GM20000 (cell line): Measurements from ENCODE around the gene POU2F1.

Source experiments
- DNase-seq: peaks from one replicate; pipeline ENCODE4 v3.0.0; 2012; ENCODE audit warnings: low spot score
- TF ChIP-seq, protein P1 (sequence below): IDR thresholded peaks from 2 replicates; pipeline ENCODE4 v1.5.1; 2012; ENCODE audit warnings: mild to moderate bottlenecking, control low read depth; ENCODE audit errors: extremely low read depth, missing control alignments

POU2F1 gene

DNA sequence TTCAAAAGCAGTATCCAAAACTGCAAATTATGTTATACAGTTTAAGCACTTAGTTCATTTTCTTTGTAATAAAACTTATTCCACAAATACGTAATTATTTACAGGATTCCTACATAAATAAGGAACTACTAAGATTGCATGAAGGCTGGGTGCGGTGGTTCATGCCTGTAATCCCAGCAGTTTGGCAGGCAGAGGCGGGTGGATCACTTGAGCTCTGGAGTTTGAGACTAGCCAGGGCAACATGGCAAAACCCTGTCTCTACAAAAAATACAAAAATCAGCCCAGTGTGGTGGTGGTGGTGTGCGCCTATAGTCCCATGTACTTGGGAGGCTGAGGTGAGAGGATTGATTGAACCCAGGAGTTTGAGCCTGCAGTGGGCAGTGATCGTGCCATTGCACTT, 69.3 kb downstream of the POU2F1 start:
- TF ChIP-seq, protein P1, sequence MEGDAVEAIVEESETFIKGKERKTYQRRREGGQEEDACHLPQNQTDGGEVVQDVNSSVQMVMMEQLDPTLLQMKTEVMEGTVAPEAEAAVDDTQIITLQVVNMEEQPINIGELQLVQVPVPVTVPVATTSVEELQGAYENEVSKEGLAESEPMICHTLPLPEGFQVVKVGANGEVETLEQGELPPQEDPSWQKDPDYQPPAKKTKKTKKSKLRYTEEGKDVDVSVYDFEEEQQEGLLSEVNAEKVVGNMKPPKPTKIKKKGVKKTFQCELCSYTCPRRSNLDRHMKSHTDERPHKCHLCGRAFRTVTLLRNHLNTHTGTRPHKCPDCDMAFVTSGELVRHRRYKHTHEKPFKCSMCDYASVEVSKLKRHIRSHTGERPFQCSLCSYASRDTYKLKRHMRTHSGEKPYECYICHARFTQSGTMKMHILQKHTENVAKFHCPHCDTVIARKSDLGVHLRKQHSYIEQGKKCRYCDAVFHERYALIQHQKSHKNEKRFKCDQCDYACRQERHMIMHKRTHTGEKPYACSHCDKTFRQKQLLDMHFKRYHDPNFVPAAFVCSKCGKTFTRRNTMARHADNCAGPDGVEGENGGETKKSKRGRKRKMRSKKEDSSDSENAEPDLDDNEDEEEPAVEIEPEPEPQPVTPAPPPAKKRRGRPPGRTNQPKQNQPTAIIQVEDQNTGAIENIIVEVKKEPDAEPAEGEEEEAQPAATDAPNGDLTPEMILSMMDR: no peak
- DNase-seq: no peak

DNA sequence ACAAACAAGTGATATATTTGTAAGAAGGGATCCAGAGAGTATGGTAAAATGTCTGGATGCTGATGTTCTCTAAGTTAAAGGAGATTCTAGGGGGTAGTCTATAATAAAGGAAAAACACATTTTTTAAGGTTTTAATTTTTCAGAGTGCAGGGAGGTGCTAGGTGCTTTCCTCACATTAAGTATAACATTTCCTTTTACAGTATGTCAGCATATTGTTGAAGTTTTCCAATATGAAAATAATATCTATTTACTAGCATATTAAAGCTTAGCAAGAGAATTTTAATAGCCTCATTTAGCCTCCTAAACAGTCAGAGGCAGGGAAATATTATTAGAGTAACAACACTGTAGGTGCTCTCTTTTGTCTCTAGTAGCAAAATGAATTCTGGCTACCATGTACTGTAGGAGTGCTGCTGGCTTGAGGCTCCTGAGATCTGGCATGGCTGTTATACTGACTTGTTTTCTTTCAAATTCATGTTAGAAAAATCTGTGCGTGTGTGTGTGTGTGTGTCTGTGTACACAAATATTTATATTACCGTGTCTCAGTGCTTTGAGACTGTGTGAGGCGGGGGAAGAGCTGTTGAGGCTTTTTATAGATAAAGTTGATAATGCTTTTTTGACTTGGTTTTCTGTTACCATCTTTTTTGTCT, 71.0 kb downstream of the POU2F1 start:
- DNase-seq: no peak
- TF ChIP-seq, protein P1: no peak

- TF ChIP-seq, protein P1: no peak
- DNase-seq: no peak
These were observed 71.5 kb downstream of the POU2F1 start for GRCh38 chr1:167292216-167292615.

GRCh38 chr1:167293057-167293456, 72.4 kb downstream of the POU2F1 start:
- DNase-seq: no peak
- TF ChIP-seq, protein P1: no peak

- TF ChIP-seq, protein P1: no peak
- DNase-seq: no peak
These were observed 73.8 kb downstream of the POU2F1 start for GRCh38 chr1:167294528-167294927.

GRCh38 chr1:167297222-167298214, 76.8 kb downstream of the POU2F1 start:
- no peak for DNase-seq

More at GRCh38 chr1:167297222-167298214, 76.8 kb downstream of the POU2F1 start:
- TF ChIP-seq, protein P1: no peak
